ENCODE results near the gene GSX1.

DNA sequence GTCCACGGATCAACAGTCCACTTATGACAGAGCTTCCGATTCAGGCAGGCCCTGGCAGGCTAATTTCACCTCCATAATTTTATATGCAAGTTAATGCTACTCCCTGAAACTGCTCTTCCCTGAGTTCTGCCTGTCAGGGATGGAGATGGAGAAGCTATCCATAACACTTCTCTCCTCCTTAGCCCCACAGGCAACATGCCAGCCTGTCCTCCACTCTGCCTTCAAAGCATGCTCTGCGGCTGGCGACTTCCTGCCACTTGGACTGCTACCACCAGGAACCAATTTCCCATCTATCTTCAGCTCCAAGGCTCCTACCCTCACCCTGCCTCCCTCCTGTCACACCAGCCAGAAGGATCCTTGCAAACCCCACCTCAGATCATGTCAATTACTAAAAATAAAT is 35.4 kb downstream of the GSX1 start:
- TF ChIP-seq, protein P1, sequence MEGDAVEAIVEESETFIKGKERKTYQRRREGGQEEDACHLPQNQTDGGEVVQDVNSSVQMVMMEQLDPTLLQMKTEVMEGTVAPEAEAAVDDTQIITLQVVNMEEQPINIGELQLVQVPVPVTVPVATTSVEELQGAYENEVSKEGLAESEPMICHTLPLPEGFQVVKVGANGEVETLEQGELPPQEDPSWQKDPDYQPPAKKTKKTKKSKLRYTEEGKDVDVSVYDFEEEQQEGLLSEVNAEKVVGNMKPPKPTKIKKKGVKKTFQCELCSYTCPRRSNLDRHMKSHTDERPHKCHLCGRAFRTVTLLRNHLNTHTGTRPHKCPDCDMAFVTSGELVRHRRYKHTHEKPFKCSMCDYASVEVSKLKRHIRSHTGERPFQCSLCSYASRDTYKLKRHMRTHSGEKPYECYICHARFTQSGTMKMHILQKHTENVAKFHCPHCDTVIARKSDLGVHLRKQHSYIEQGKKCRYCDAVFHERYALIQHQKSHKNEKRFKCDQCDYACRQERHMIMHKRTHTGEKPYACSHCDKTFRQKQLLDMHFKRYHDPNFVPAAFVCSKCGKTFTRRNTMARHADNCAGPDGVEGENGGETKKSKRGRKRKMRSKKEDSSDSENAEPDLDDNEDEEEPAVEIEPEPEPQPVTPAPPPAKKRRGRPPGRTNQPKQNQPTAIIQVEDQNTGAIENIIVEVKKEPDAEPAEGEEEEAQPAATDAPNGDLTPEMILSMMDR (IDR thresholded peaks at IDR 0.05): no peak
- no peak for TF ChIP-seq POLR2A (IDR thresholded peaks at IDR 0.05)

Data from right lobe of liver (tissue), 4 donors.